Neural cell (in vitro differentiated cells): ENCODE measurements around the gene RAB9A. TPM values are rescaled to one million over a fixed set of nuclear protein-coding genes. Genes with fewer than 3 reads are reported as not detected.

Experiments
- H2AFZ ChIP-seq: fragments of 200-600, 300-800 bp; sonication (generic), shearing (Covaris generic); 2 replicates; pipeline ENCODE4 v1.6.0; 2014; ENCODE audit warnings: low read depth, mild to moderate bottlenecking, antibody characterized with exemption, low read length, moderate library complexity
- H3F3A ChIP-seq: fragments of 200-600 bp; shearing (Covaris generic); 2 replicates; pipeline ENCODE4 v1.6.1; 2016; ENCODE audit warnings: mild to moderate bottlenecking, moderate library complexity, mixed read lengths, antibody characterized with exemption, low read length; ENCODE audit not compliant: insufficient read depth, poor library complexity, severe bottlenecking
- H3K27ac ChIP-seq: fragments of 200-600, 300-800 bp; sonication (generic), shearing (Covaris generic); 2 replicates; pipeline ENCODE4 v1.5.1; 2014; ENCODE audit warnings: mild to moderate bottlenecking, low read length, moderate library complexity
- H3K27me3 ChIP-seq: fragments of 300-800, 200-600 bp; sonication (generic), shearing (Covaris generic); 2 replicates; pipeline ENCODE4 v1.6.0; 2014; ENCODE audit warnings: mild to moderate bottlenecking, low read depth, low read length, moderate library complexity; ENCODE audit not compliant: insufficient read depth
- H3K36me3 ChIP-seq: fragments of 300-800, 200-600 bp; sonication (generic), shearing (Covaris generic); 2 replicates; pipeline ENCODE4 v1.5.1; 2014; ENCODE audit warnings: mild to moderate bottlenecking, antibody characterized with exemption, low read length, moderate library complexity; ENCODE audit not compliant: insufficient read depth
- H3K4me2 ChIP-seq: fragments of 300-800, 200-600 bp; sonication (generic), shearing (Covaris generic); 2 replicates; pipeline ENCODE4 v1.6.0; 2014; ENCODE audit warnings: mild to moderate bottlenecking, low read length
- H3K4me3 ChIP-seq: fragments of 300-800, 200-600 bp; sonication (generic), shearing (Covaris generic); 2 replicates; pipeline ENCODE4 v1.5.1; 2014; ENCODE audit warnings: mild to moderate bottlenecking, low read length, moderate library complexity
- H3K79me2 ChIP-seq: fragments of 200-600 bp; shearing (Covaris generic); replicated peaks from 2 replicates; pipeline ENCODE4 v1.6.0; 2014; ENCODE audit warnings: mild to moderate bottlenecking, low read length, moderate library complexity; ENCODE audit not compliant: insufficient read depth
- H3K9ac ChIP-seq: fragments of 300-800, 200-600 bp; sonication (generic), shearing (Covaris generic); 2 replicates; pipeline ENCODE4 v1.6.1; 2016; ENCODE audit warnings: mild to moderate bottlenecking, low read length, mixed read lengths
- H3K9me2 ChIP-seq: fragments of 200-600 bp; shearing (Covaris generic); 2 replicates; pipeline ENCODE4 v1.6.1; 2016; ENCODE audit warnings: mild to moderate bottlenecking, low read length, mixed read lengths; ENCODE audit not compliant: insufficient read depth
- H3K9me3 ChIP-seq: fragments of 200-600, 300-800 bp; sonication (generic), shearing (Covaris generic); 2 replicates; pipeline ENCODE4 v1.6.1; 2016; ENCODE audit warnings: mild to moderate bottlenecking, mixed run types, low read length, moderate library complexity, mixed read lengths
- H4K20me1 ChIP-seq: fragments of 200-600 bp; shearing (Covaris generic); 2 replicates; pipeline ENCODE4 v1.6.1; 2016; ENCODE audit warnings: mild to moderate bottlenecking, mixed run types; ENCODE audit not compliant: insufficient read depth
- EP300 ChIP-seq: fragments of 450-650 bp; conservative IDR thresholded peaks from 2 replicates; pipeline ENCODE4 v1.6.1; 2014; ENCODE audit warnings: antibody characterized with exemption, mild to moderate bottlenecking, moderate library complexity; ENCODE audit not compliant: poor library complexity, severe bottlenecking
- EZH2 ChIP-seq: fragments of 200-600, 300-800 bp; shearing (Covaris generic), sonication (generic); IDR thresholded peaks from 2 replicates; pipeline ENCODE4 v1.6.1; 2014; ENCODE audit warnings: antibody characterized with exemption, low read length, borderline replicate concordance, mild to moderate bottlenecking; ENCODE audit not compliant: insufficient read depth, poor library complexity, severe bottlenecking
- MXI1 ChIP-seq: fragments of 450-650 bp; conservative IDR thresholded peaks from 2 replicates; pipeline ENCODE4 v1.6.1; 2014; ENCODE audit warnings: antibody characterized with exemption, mild to moderate bottlenecking; ENCODE audit not compliant: poor library complexity, severe bottlenecking
- POLR2AphosphoS5 ChIP-seq: IDR thresholded peaks from 2 replicates; pipeline ENCODE4 v1.6.1; 2012
- RAD21 ChIP-seq: fragments of 450-650 bp; conservative IDR thresholded peaks from 2 replicates; pipeline ENCODE4 v1.6.1; 2014; ENCODE audit warnings: antibody characterized with exemption, mild to moderate bottlenecking, moderate library complexity
- SMC3 ChIP-seq: fragments of 450-650 bp; conservative IDR thresholded peaks from 2 replicates; pipeline ENCODE4 v1.6.1; 2014; ENCODE audit warnings: antibody characterized with exemption, mild to moderate bottlenecking, moderate library complexity; ENCODE audit not compliant: poor library complexity
- TAF1 ChIP-seq: IDR thresholded peaks from 2 replicates; pipeline ENCODE4 v1.6.1; 2012; ENCODE audit warnings: low read depth
- polyA plus RNA-seq: library from polyadenylated mRNA; depleted of rRNA; stranded (reverse); fragments of >200 nt; gene quantifications from 2 replicates; pipeline ENCODE4 v1.2.3, GENCODE V29; 2014
- TF ChIP-seq, protein P1 (sequence below): fragments of 450-650 bp; IDR thresholded peaks from 2 replicates; pipeline ENCODE4 v1.5.1; 2014; ENCODE audit warnings: antibody characterized with exemption, mild to moderate bottlenecking, moderate library complexity; ENCODE audit not compliant: poor library complexity, severe bottlenecking
- TF ChIP-seq, protein P2 (sequence below): IDR thresholded peaks from 2 replicates; pipeline ENCODE4 v1.6.1; 2012; ENCODE audit warnings: borderline replicate concordance

RAB9A gene
- polyA plus RNA-seq, 1 donor from 2014 or later = 26.9 TPM

- Histone ChIP-seq H3K27ac (no peak overlapping the region), H3K4me2 (no peak overlapping the region), H3K9me2 (no peaks in the 10 kb centered on the region), H3K27me3 (no peaks in the 10 kb centered on the region), H4K20me1 (no peaks in the 10 kb centered on the region), H3K36me3 (no peaks in the 10 kb centered on the region), H2AFZ (no peak overlapping the region), H3K9me3 (no peaks in the 10 kb centered on the region), H3F3A (no peaks in the 10 kb centered on the region), H3K4me3 (no peak overlapping the region), H3K9ac (no peak overlapping the region), H3K79me2 (no peaks in the 10 kb centered on the region)
- TF ChIP-seq TAF1 = no peak
- TF ChIP-seq, protein P1, sequence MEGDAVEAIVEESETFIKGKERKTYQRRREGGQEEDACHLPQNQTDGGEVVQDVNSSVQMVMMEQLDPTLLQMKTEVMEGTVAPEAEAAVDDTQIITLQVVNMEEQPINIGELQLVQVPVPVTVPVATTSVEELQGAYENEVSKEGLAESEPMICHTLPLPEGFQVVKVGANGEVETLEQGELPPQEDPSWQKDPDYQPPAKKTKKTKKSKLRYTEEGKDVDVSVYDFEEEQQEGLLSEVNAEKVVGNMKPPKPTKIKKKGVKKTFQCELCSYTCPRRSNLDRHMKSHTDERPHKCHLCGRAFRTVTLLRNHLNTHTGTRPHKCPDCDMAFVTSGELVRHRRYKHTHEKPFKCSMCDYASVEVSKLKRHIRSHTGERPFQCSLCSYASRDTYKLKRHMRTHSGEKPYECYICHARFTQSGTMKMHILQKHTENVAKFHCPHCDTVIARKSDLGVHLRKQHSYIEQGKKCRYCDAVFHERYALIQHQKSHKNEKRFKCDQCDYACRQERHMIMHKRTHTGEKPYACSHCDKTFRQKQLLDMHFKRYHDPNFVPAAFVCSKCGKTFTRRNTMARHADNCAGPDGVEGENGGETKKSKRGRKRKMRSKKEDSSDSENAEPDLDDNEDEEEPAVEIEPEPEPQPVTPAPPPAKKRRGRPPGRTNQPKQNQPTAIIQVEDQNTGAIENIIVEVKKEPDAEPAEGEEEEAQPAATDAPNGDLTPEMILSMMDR = no peak
- no peak for TF ChIP-seq MXI1
- no peak for TF ChIP-seq EZH2
- no peak for TF ChIP-seq EP300
- TF ChIP-seq SMC3 = no peak
Observed at GRCh38 chrX:13752141-13752540, 63.2 kb downstream of the RAB9A start.

DNA sequence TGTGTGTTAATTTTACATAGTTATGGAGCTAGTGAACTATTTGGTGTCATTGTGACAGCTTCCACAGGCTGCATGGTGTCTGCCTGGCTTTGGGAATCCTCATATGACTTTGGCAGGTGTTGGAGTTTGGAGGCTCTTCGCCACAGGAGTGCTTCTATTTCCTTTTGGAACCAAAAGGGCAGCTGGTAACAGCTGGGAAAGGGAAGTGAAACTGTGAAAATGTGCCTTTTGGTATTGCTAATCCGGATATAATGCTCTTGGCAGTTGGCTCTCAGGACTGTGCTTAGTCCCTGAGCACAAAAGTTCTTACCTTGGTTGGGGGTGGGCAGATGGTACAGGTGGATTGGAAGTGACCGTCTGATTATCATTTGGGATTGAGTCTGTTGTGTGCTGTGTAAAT lies 63.7 kb downstream of the RAB9A start:
- Histone ChIP-seq H3K4me3 (no peak overlapping the region), H3K9ac (no peak overlapping the region), H2AFZ (no peak overlapping the region), H3K4me2 (no peak overlapping the region), H3K9me2 (no peaks in the 10 kb centered on the region), H4K20me1 (no peaks in the 10 kb centered on the region), H3K79me2 (no peaks in the 10 kb centered on the region), H3K36me3 (no peaks in the 10 kb centered on the region), H3F3A (no peaks in the 10 kb centered on the region), H3K27me3 (no peaks in the 10 kb centered on the region), H3K27ac (no peak overlapping the region), H3K9me3 (no peaks in the 10 kb centered on the region)
- TF ChIP-seq, protein P2, sequence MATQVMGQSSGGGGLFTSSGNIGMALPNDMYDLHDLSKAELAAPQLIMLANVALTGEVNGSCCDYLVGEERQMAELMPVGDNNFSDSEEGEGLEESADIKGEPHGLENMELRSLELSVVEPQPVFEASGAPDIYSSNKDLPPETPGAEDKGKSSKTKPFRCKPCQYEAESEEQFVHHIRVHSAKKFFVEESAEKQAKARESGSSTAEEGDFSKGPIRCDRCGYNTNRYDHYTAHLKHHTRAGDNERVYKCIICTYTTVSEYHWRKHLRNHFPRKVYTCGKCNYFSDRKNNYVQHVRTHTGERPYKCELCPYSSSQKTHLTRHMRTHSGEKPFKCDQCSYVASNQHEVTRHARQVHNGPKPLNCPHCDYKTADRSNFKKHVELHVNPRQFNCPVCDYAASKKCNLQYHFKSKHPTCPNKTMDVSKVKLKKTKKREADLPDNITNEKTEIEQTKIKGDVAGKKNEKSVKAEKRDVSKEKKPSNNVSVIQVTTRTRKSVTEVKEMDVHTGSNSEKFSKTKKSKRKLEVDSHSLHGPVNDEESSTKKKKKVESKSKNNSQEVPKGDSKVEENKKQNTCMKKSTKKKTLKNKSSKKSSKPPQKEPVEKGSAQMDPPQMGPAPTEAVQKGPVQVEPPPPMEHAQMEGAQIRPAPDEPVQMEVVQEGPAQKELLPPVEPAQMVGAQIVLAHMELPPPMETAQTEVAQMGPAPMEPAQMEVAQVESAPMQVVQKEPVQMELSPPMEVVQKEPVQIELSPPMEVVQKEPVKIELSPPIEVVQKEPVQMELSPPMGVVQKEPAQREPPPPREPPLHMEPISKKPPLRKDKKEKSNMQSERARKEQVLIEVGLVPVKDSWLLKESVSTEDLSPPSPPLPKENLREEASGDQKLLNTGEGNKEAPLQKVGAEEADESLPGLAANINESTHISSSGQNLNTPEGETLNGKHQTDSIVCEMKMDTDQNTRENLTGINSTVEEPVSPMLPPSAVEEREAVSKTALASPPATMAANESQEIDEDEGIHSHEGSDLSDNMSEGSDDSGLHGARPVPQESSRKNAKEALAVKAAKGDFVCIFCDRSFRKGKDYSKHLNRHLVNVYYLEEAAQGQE = no peak
- TF ChIP-seq RAD21 = no peak
- TF ChIP-seq EZH2 = no peak
- no peak for TF ChIP-seq EP300
- TF ChIP-seq, protein P1 = no peak
- no peak for TF ChIP-seq POLR2AphosphoS5
